Activated CD8-positive, alpha-beta memory T cell treated with anti-CD3 and anti-CD28 coated beads, Interleukin-2, amount 10 ng/mL, durations not matched to agents 7 days and 5 days (primary cell): ENCODE measurements around the gene CD84. TPM values are rescaled to one million over a fixed set of nuclear protein-coding genes. Genes with fewer than 3 reads are reported as not detected.
"Not testable (repeated sequence)": the region's sequence is repeated elsewhere in the genome, so short reads cannot be mapped to it uniquely, and the experiment has no call there.

Experiments used
- ATAC-seq: fragments of 150-1000 bp; cut with Tn5 transposase; one replicate; pipeline ENCODE4 v1.10.0; 2021; ENCODE audit warnings: moderate library complexity
- CTCF ChIA-PET: fragments of 350-600 bp; sonication (Branson Sonifier 250); formaldehyde crosslinking; loops from one replicate; lab custom pipeline; 2021; ENCODE audit warnings: antibody characterized with exemption; lab: Charles Lee
- DNase-seq: peaks from one replicate; pipeline ENCODE4 v3.0.0-alpha.2; 2020
- H3K27ac Mint-ChIP-seq: one replicate; pipeline ENCODE4 v1.8.0; 2021; ENCODE audit warnings: mild to moderate bottlenecking, mixed read lengths
- H3K27me3 Mint-ChIP-seq: one replicate; pipeline ENCODE4 v1.8.0; 2021; ENCODE audit warnings: mixed read lengths
- H3K36me3 Mint-ChIP-seq: one replicate; pipeline ENCODE4 v1.8.0; 2021; ENCODE audit warnings: mild to moderate bottlenecking, mixed read lengths
- H3K4me1 Mint-ChIP-seq: one replicate; pipeline ENCODE4 v1.8.0; 2021; ENCODE audit warnings: mixed read lengths
- H3K4me3 Mint-ChIP-seq: one replicate; pipeline ENCODE4 v1.8.0; 2021; ENCODE audit warnings: mild to moderate bottlenecking, moderate library complexity, mixed read lengths
- H3K9me3 Mint-ChIP-seq: one replicate; pipeline ENCODE4 v1.8.0; 2022; ENCODE audit warnings: low read depth, mixed read lengths
- total RNA-seq, 2 experiments: library from RNA; stranded (reverse); gene quantifications; one replicate each; pipeline ENCODE4 v1.2.3, GENCODE V29; 2021

Gene CD84, protein sequence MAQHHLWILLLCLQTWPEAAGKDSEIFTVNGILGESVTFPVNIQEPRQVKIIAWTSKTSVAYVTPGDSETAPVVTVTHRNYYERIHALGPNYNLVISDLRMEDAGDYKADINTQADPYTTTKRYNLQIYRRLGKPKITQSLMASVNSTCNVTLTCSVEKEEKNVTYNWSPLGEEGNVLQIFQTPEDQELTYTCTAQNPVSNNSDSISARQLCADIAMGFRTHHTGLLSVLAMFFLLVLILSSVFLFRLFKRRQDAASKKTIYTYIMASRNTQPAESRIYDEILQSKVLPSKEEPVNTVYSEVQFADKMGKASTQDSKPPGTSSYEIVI
- total RNA-seq = 10 to 100 TPM; 29.9 to 34.6 TPM

DNA sequence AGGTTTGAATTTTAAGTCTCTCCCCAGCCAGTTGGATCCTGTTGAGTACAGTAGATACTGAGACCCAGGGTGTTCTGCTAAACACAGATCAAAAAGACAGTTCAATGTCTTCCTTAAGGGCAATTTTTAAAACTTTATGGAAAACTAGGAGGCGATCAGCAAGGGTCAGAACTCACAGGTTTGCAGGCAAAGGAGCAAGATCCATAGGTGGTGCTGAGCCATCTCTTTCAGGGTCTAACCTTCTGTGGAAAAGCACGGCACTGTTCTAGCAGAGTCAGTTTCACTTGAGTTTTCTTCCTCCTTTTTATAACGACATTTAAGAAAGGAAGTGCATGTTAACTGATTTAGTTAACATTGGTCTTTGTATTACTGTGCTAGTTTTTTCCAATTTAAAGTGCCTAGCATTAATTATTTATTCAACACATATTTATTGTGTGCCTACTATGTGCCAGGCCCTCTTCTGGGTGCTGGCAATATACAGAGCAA, at the start of gene CD84:
Gene CD84 (minus strand): TSS at position 281 of the 486 bp plus-strand sequence. CDS start 59 bp downstream, at position 222.
- peaks cover 23% of the 10 kb centered on the region for H3K36me3 Mint-ChIP-seq
- H3K27ac Mint-ChIP-seq = peak within 1 kb of the TSS; percentile 97
- peak; percentile 46 for DNase-seq
- H3K4me3 Mint-ChIP-seq = peak within 1 kb of the TSS; percentile 87
- CTCF ChIA-PET = interaction anchor here (1.2 to 7.9 kb wide), 4 partner anchors 11 to 151 kb away, joined by 4 to 120 read pairs (median 14); no protein-coding TSS in a partner anchor
- no peaks in the 10 kb centered on the region for H3K27me3 Mint-ChIP-seq
- peak; percentile 38 for ATAC-seq
- H3K4me1 Mint-ChIP-seq = peaks cover 57% of the 10 kb centered on the region
- H3K9me3 Mint-ChIP-seq = peaks cover 3% of the 10 kb centered on the region

DNA sequence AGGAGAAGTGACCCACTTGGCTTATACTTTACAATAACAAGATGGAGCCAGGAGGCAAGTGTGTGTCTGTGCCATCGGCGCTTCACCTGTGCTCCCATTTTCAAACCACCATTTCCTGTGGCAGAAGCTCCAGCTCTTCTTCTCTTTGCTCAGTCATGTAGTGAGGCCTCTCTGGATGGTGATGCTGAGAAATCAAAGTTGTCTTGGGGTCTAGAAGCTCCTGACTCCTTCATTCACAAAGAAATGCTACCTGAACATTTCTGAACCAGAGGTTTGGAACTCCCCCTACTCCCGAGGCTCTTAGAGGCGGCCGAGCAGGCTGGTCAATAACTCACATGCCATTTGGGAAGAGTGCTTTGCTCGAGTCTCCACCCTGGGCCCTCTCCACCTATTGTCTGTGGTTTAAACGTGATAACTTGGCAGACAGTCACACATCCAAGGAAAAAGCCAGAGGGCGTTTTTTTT, 49.5 kb upstream of the CD84 start:
- Mint-ChIP-seq H3K9me3 (no peaks in the 10 kb centered on the region), H3K4me1 (peaks cover 97% of the 10 kb centered on the region), H3K27ac (peak overlapping the region; percentile 97), H3K4me3 (peak overlapping the region; percentile 44), H3K27me3 (no peaks in the 10 kb centered on the region), H3K36me3 (peaks cover 76% of the 10 kb centered on the region)
- DNase-seq (no peak), ATAC-seq (peak; percentile 7)
- CTCF ChIA-PET = interaction anchor here (0.8 to 2.5 kb wide), 8 partner anchors 9 to 50 kb away, joined by 3 to 13 read pairs (median 4); partner anchors contain the start of gene SLAMF1

DNA sequence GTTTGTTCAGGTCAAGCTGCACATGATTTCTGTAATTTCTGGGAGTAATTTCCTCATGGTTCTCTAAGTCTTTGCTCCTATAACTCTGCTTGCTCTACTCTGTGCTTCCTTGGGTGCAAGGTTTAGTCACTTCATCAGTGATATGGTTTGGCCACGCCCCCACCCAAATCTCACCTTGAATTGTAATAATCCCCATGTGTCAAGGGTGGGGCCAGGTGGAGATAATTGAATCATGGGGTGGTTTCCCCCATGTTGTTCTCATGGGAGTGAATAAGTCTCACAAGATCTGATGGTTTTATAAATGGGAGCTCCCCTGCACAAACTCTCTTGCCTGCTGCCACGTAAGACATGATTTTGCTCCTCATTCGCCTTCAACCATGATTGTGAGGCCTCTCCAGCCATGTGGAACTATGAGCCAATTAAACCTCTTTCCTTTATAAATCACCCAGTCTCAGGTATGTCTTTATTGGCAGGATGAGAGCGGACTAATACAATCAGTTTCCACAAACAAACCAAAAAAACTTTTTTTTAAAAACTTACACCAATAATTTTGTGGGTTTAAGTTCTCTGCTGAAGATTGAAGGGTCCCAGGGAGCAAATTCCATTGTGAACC, 48.5 kb upstream of the CD84 start:
- CTCF ChIA-PET = interaction anchor here (0.8 to 2.5 kb wide), 9 partner anchors 9 to 48 kb away, joined by 3 to 12 read pairs (median 5); partner anchors contain the start of gene SLAMF1
- H3K27me3 Mint-ChIP-seq, H3K9me3 Mint-ChIP-seq, ATAC-seq: not testable (repeated sequence)
- DNase-seq = peak; percentile 78
- peak overlapping the region; percentile 31 for H3K4me3 Mint-ChIP-seq
- peak overlapping the region; percentile 97 for H3K27ac Mint-ChIP-seq
- peaks cover 76% of the 10 kb centered on the region for H3K36me3 Mint-ChIP-seq
- peaks cover 97% of the 10 kb centered on the region for H3K4me1 Mint-ChIP-seq

DNA sequence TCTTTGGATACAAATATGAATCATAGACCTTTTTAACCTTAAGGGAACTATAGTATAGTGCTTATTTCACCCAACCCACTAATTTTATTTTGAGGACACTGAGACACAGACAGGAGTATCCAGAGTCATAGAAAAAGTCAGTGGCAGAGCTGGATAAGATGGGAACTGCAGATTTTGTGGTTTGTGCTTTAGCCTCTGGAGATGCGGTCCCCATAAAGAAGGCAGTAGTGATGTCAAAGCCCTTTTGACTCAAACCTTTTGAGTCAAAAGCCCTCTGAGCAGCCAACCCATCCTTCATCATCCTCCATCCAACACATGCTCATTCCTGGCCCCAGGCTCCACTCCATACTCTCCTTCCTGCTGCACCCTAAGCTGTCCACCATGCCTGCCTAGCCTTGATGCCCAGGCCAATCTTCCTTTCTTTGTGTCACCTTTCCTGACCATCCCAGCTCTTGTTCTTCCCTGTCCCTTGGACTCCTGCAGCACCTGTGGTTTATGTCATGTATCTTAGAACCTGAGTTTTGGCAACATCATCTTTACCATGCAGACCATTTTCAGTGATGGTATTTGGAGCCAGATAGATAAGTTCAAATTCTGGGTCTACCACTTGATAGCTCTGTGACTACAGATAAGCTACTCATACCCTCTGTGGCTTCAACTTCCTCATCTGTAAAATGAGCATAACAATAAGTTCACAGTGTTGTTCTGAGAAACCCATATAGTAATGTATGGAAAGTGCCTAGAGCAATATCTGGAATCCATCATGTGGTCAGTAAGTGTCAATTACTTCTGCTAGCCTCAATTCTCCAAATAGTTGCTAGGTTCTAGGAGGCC, 47.4 kb upstream of the CD84 start:
- no peak for DNase-seq
- H3K27me3 Mint-ChIP-seq = no peaks in the 10 kb centered on the region
- H3K4me3 Mint-ChIP-seq = peak overlapping the region; percentile 55
- ATAC-seq = peak; percentile 58
- peak overlapping the region; percentile 97 for H3K27ac Mint-ChIP-seq
- H3K4me1 Mint-ChIP-seq = peaks cover 98% of the 10 kb centered on the region
- H3K36me3 Mint-ChIP-seq = peaks cover 78% of the 10 kb centered on the region
- H3K9me3 Mint-ChIP-seq = no peaks in the 10 kb centered on the region
- CTCF ChIA-PET = interaction anchor here (0.8 to 1.9 kb wide), 11 partner anchors 8 to 99 kb away, joined by 3 to 12 read pairs (median 4); partner anchors contain the start of gene SLAMF1

DNA sequence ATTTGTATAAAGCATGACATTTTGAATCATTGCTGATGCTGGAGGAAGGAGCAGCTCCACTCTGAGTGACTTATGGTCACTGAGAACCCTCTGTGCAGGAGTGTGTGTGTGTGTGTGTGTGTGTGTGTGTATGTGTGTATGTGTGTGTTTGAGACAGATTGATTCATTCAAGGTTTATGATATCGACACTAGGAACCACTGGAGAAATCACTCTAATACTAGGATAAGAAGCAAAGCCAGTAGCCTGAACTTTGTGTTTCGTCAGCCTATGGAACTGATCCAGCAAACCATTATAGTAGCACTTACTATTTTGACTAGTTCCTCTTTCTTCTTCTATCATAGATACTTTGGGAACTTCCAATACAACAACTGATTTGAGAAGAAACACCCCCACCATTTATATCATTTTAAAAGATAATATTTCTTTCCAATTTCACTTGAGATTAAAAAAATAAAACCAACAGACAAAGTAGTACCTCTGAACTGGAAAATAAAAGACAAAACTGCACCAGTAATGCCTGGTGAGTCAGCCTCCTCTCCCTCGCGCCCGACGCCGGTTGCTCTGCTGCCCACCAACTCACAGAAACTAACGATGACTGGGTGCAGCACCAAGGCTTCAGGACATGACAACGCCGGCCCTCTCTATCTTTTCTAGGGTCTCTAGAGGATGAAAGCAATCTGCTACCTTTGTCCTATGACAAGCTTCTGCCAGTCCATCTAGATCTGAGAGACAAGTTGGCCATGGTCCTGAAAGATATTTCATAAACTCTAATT, 46.6 kb upstream of the CD84 start:
- CTCF ChIA-PET = interaction anchor here (0.7 to 2.1 kb wide), 10 partner anchors 13 to 100 kb away, joined by 3 to 9 read pairs (median 4); partner anchors contain the start of gene SLAMF1

DNA sequence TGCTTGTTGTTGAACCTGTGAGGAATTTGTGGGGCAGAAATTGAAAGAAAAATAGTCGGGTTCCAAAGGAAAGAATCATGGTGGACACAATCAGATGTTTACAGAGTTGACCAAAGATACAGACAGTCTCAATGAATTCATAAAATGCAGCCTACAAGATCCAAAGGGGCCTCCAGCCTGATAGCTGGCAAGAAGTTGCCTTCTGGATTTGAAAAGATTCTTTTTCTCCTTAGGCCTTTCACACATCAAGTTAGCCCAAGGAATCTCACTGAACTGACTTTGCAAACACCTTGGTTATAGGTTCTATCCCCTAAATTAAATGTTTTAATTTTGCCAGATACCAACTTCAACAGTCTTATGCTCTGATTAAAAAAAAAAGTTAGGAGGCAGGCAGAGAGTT, 46.0 kb upstream of the CD84 start:
- no peak for DNase-seq
- Mint-ChIP-seq H3K27ac (peak overlapping the region; percentile 97), H3K4me3 (no peak overlapping the region), H3K27me3 (no peaks in the 10 kb centered on the region), H3K9me3 (no peaks in the 10 kb centered on the region), H3K4me1 (peaks cover 94% of the 10 kb centered on the region), H3K36me3 (peaks cover 71% of the 10 kb centered on the region)
- no peak for ATAC-seq
- CTCF ChIA-PET = interaction anchor here (0.7 to 2.1 kb wide), 6 partner anchors 15 to 103 kb away, joined by 3 to 7 read pairs (median 4); partner anchors contain the start of gene SLAMF6

More for the DNA sequence above, 46.6 kb upstream of the CD84 start:
- Mint-ChIP-seq H3K4me1 (peaks cover 98% of the 10 kb centered on the region), H3K27ac (peak overlapping the region; percentile 97), H3K27me3 (no peaks in the 10 kb centered on the region), H3K9me3 (no peaks in the 10 kb centered on the region), H3K36me3 (peaks cover 74% of the 10 kb centered on the region), H3K4me3 (peak overlapping the region; percentile 55)
- peak; percentile 74 for DNase-seq
- peak; percentile 13 for ATAC-seq

DNA sequence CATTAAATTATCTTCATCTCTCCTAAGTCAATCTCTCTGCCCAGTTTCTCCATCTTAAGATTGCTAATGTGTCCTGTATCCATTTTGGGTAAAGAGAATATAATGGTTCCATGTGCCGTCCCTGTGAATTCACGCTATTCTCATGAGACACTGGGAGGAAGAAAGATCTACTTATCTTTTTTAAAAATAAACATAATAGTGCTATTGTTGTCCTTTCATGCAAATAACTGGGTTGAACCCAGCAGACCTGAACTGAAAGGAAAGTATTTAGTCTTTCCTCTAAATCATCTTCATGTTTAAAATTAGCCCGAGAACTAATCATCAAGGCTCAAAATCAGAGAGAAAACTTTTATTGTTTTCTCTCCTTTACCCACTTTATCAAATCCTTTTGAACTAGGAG, 45.2 kb upstream of the CD84 start:
- CTCF ChIA-PET = interaction anchor here (0.9 to 2.1 kb wide), 6 partner anchors 18 to 102 kb away, joined by 3 to 7 read pairs (median 4); partner anchors contain the start of genes SLAMF1 and SLAMF6
- ATAC-seq = no peak
- no peak for DNase-seq
- peaks cover 92% of the 10 kb centered on the region for H3K4me1 Mint-ChIP-seq
- peaks cover 74% of the 10 kb centered on the region for H3K36me3 Mint-ChIP-seq
- H3K9me3 Mint-ChIP-seq = no peaks in the 10 kb centered on the region
- peak overlapping the region; percentile 36 for H3K4me3 Mint-ChIP-seq
- peak overlapping the region; percentile 97 for H3K27ac Mint-ChIP-seq
- H3K27me3 Mint-ChIP-seq = no peaks in the 10 kb centered on the region

DNA sequence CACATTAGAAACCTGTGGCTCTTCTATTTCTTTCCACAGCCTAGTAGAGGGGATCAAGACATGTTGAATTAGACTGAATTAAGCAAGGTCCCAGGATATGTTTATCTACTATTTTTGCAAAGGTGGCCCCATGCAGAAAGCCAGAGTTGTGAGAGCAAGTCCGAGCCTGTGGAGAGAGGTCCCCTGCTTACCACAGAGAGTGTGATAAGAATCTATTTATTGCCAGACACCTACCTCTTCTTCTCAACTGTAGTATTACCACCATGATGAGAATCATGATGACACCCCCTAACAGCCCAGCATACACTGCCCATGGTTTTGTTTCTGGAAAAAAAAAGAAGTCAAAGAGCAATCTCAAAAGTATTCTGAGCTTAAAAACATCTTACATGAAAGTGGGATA, 44.6 kb upstream of the CD84 start:
- peak; percentile 25 for ATAC-seq
- Mint-ChIP-seq H3K27ac (peak overlapping the region; percentile 97), H3K9me3 (peaks cover 4% of the 10 kb centered on the region), H3K4me3 (peak overlapping the region; percentile 59), H3K36me3 (peaks cover 78% of the 10 kb centered on the region), H3K27me3 (no peaks in the 10 kb centered on the region), H3K4me1 (peaks cover 94% of the 10 kb centered on the region)
- DNase-seq = no peak
- CTCF ChIA-PET = interaction anchor here (0.9 to 7.6 kb wide), 6 partner anchors 16 to 101 kb away, joined by 3 to 57 read pairs (median 4); partner anchors contain the start of genes SLAMF1 and SLAMF6

DNA sequence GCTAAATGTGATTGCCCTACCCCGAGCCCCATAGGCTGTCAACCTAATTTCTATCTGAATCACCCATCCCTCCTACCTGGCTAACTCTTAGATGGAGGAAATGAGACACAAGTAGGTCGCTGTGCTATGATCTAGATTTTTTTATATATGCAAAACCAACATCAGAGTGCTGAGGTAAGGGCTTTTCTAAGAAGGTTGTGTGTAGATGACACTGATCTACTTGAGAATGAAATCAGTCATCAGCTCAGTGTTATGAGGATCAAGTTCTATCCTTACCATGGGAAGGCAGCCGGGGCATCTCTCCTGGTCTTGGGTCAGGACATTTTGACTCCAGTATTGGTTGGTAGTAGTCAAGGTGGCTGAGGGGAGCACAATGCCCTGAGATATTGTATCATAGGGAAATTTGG, 43.9 kb upstream of the CD84 start:
- Mint-ChIP-seq H3K4me3 (peak overlapping the region; percentile 59), H3K27me3 (no peaks in the 10 kb centered on the region), H3K27ac (peak overlapping the region; percentile 97), H3K4me1 (peaks cover 92% of the 10 kb centered on the region), H3K36me3 (peaks cover 77% of the 10 kb centered on the region), H3K9me3 (peaks cover 4% of the 10 kb centered on the region)
- CTCF ChIA-PET = interaction anchor here (0.9 to 7.6 kb wide), 5 partner anchors 15 to 58 kb away, joined by 3 to 57 read pairs (median 3); no protein-coding TSS in a partner anchor
- no peak for DNase-seq
- peak; percentile 67 for ATAC-seq

DNA sequence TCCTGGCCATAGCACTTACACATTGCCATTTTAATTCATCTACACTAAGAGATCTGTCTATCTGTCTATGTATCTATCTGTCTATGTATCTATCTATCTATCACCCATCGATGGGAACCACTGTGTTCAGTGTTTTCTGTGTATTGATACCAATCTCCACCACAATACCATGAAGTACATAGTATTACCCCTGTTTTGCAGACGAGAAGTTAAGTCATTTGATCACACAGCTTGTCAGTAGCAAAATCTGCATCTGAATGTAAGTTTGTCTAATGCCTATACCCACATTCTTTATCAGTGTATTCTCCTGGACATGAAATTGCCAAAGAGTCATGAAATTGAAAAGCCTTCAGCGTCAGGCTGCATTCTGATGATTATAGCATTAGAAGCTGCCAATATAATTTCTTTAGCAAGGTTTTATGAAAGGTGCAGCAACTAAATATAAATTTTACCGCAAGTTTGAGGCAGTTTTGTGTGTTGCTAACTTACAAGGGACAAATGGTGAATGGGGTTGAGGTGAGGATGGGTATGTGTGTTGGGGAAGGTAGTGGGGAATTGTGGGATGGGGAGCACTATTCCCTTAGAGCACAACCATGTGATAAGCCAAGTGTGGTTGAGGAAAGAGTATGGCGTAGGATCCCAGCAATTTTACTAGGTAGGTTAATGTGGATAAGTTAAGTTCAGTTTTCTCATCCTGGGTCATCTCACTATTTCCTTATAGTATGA, 43.4 kb upstream of the CD84 start:
- Mint-ChIP-seq H3K9me3 (peaks cover 4% of the 10 kb centered on the region), H3K27me3 (no peaks in the 10 kb centered on the region), H3K4me3 (no peak overlapping the region), H3K27ac (peak overlapping the region; percentile 97), H3K4me1 (peaks cover 91% of the 10 kb centered on the region), H3K36me3 (peaks cover 77% of the 10 kb centered on the region)
- CTCF ChIA-PET = interaction anchor here (0.8 to 7.6 kb wide), 9 partner anchors 14 to 146 kb away, joined by 3 to 57 read pairs (median 3); no protein-coding TSS in a partner anchor
- DNase-seq = no peak
- ATAC-seq = no peak
